Measurements from ENCODE around the gene OR10P1.

Gene OR10P1

GRCh38 chr12:55658635-55659391 is 22.1 kb downstream of the OR10P1 start:
- no peak for TF ChIP-seq CTCF (IDR thresholded peaks at IDR 0.05; ENCODE audit: insufficient read depth, low read length, poor library complexity, severe bottlenecking)
- DNase-seq (ENCODE audit: extremely low read depth, insufficient read length) = no peak
- H3K36me3 ChIP-seq (ENCODE audit: control insufficient read depth, insufficient read depth, low read length) = no peaks in the 10 kb centered on the region
- no peak overlapping the region for H3K4me3 ChIP-seq (replicated peaks; ENCODE audit: low read depth, low read length)
- no peaks in the 10 kb centered on the region; the same call in 1 of the 2 replicates for H3K27me3 ChIP-seq (replicated peaks; ENCODE audit: control insufficient read depth, insufficient read depth, low read length)

GRCh38 chr12:55659486-55660385 is 23.0 kb downstream of the OR10P1 start:
- H3K36me3 ChIP-seq (ENCODE audit: control insufficient read depth, insufficient read depth, low read length) = no peaks in the 10 kb centered on the region
- DNase-seq (ENCODE audit: extremely low read depth, insufficient read length) = no peak
- H3K27me3 ChIP-seq (replicated peaks; ENCODE audit: control insufficient read depth, insufficient read depth, low read length) = no peaks in the 10 kb centered on the region; the same call in 1 of the 2 replicates
- TF ChIP-seq CTCF (IDR thresholded peaks at IDR 0.05; ENCODE audit: insufficient read depth, low read length, poor library complexity, severe bottlenecking) = peak; percentile 64
- no peak overlapping the region for H3K4me3 ChIP-seq (replicated peaks; ENCODE audit: low read depth, low read length)

- no peak overlapping the region for H3K4me3 ChIP-seq (replicated peaks; ENCODE audit: low read depth, low read length)
- no peaks in the 10 kb centered on the region for H3K36me3 ChIP-seq (ENCODE audit: control insufficient read depth, insufficient read depth, low read length)
- H3K27me3 ChIP-seq (replicated peaks; ENCODE audit: control insufficient read depth, insufficient read depth, low read length) = no peaks in the 10 kb centered on the region; the same call in 1 of the 2 replicates
- DNase-seq (ENCODE audit: extremely low read depth, insufficient read length) = no peak
- TF ChIP-seq CTCF (IDR thresholded peaks at IDR 0.05; ENCODE audit: insufficient read depth, low read length, poor library complexity, severe bottlenecking) = no peak
Observed at GRCh38 chr12:55663391-55663790, 26.7 kb downstream of the OR10P1 start.

GRCh38 chr12:55664826-55665225 is 28.1 kb downstream of the OR10P1 start:
- TF ChIP-seq CTCF (IDR thresholded peaks at IDR 0.05; ENCODE audit: insufficient read depth, low read length, poor library complexity, severe bottlenecking) = no peak
- no peaks in the 10 kb centered on the region for H3K27me3 ChIP-seq (replicated peaks; ENCODE audit: control insufficient read depth, insufficient read depth, low read length)
- H3K36me3 ChIP-seq (ENCODE audit: control insufficient read depth, insufficient read depth, low read length) = no peaks in the 10 kb centered on the region
- no peak overlapping the region for H3K4me3 ChIP-seq (replicated peaks; ENCODE audit: low read depth, low read length)
- no peak for DNase-seq (ENCODE audit: extremely low read depth, insufficient read length)

- no peak for TF ChIP-seq CTCF (IDR thresholded peaks at IDR 0.05; ENCODE audit: insufficient read depth, low read length, poor library complexity, severe bottlenecking)
- H3K36me3 ChIP-seq (ENCODE audit: control insufficient read depth, insufficient read depth, low read length) = no peaks in the 10 kb centered on the region
- no peaks in the 10 kb centered on the region for H3K27me3 ChIP-seq (replicated peaks; ENCODE audit: control insufficient read depth, insufficient read depth, low read length)
- DNase-seq (ENCODE audit: extremely low read depth, insufficient read length) = no peak
- H3K4me3 ChIP-seq (replicated peaks; ENCODE audit: low read depth, low read length) = no peak overlapping the region
Observed at GRCh38 chr12:55666508-55666907, 29.8 kb downstream of the OR10P1 start.
